HEK293 (cell line): Measurements from ENCODE around the gene SELENOO.
A peak's percentile ranks its signal among the peaks of the same experiment; 100 is the strongest.

Experiments used
- GLIS1 ChIP-seq: fragments of 450-650 bp; formaldehyde crosslinking; IDR thresholded peaks from 2 replicates; pipeline ENCODE4 v1.5.1; 2016; ENCODE audit warnings: missing biosample characterization, missing genetic modification characterization
- HOXC10 ChIP-seq: sonication (generic); formaldehyde crosslinking; IDR thresholded peaks from 2 replicates; pipeline ENCODE4 v1.8.1; 2023; ENCODE audit warnings: mild to moderate bottlenecking, missing genetic modification reagents
- HOXD13 ChIP-seq: sonication (generic); formaldehyde crosslinking; IDR thresholded peaks from 2 replicates; pipeline ENCODE4 v1.8.0; 2022; ENCODE audit warnings: missing genetic modification reagents, borderline replicate concordance
- MEIS1 ChIP-seq: sonication (generic); formaldehyde crosslinking; IDR thresholded peaks from 2 replicates; pipeline ENCODE4 v1.8.1; 2022; ENCODE audit warnings: missing genetic modification reagents, mild to moderate bottlenecking, borderline replicate concordance
- ZNF138 ChIP-seq: fragments of 450-650 bp; formaldehyde crosslinking; IDR thresholded peaks from 2 replicates; pipeline ENCODE4 v1.5.1; 2016; ENCODE audit warnings: missing biosample characterization, missing genetic modification characterization, borderline replicate concordance
- ZNF24 ChIP-seq: fragments of 450-650 bp; formaldehyde crosslinking; IDR thresholded peaks from 2 replicates; pipeline ENCODE4 v1.5.1; 2016; ENCODE audit warnings: missing biosample characterization, missing genetic modification characterization
- ZNF248 ChIP-seq: fragments of 450-650 bp; formaldehyde crosslinking; IDR thresholded peaks from 2 replicates; pipeline ENCODE4 v1.5.1; 2017; ENCODE audit warnings: missing biosample characterization, missing genetic modification characterization
- ZNF335 ChIP-seq: fragments of 450-650 bp; formaldehyde crosslinking; conservative IDR thresholded peaks from 2 replicates; pipeline ENCODE4 v1.5.1; 2016; ENCODE audit warnings: missing biosample characterization, missing genetic modification characterization
- ZNF354C ChIP-seq: fragments of 450-650 bp; formaldehyde crosslinking; IDR thresholded peaks from 2 replicates; pipeline ENCODE4 v1.5.1; 2016; ENCODE audit warnings: missing biosample characterization, missing genetic modification characterization, low read depth, borderline replicate concordance
- ZNF510 ChIP-seq: fragments of 450-650 bp; formaldehyde crosslinking; IDR thresholded peaks from 2 replicates; pipeline ENCODE4 v1.5.1; 2018; ENCODE audit warnings: mild to moderate bottlenecking, missing genetic modification characterization, missing biosample characterization; ENCODE audit not compliant: insufficient replicate concordance
- ZNF514 ChIP-seq: fragments of 450-650 bp; formaldehyde crosslinking; IDR thresholded peaks from 2 replicates; pipeline ENCODE4 v1.5.1; 2016; ENCODE audit warnings: missing biosample characterization, missing genetic modification characterization
- ZNF530 ChIP-seq: fragments of 450-650 bp; formaldehyde crosslinking; IDR thresholded peaks from 2 replicates; pipeline ENCODE4 v1.5.1; 2016; ENCODE audit warnings: low read depth, missing biosample characterization, missing genetic modification characterization
- ZNF571 ChIP-seq: fragments of 450-650 bp; formaldehyde crosslinking; IDR thresholded peaks from 2 replicates; pipeline ENCODE4 v1.5.0; 2017; ENCODE audit warnings: missing biosample characterization, missing genetic modification characterization
- ZNF585B ChIP-seq: fragments of 450-650 bp; formaldehyde crosslinking; IDR thresholded peaks from 2 replicates; pipeline ENCODE4 v1.5.1; 2016; ENCODE audit warnings: missing biosample characterization, missing genetic modification characterization
- ZNF830 ChIP-seq: fragments of 450-650 bp; IDR thresholded peaks from 2 replicates; pipeline ENCODE4 v1.5.0; 2018; ENCODE audit warnings: missing biosample characterization, missing genetic modification characterization, low read depth, mild to moderate bottlenecking, moderate library complexity
- ZNF837 ChIP-seq: fragments of 450-650 bp; formaldehyde crosslinking; IDR thresholded peaks from 2 replicates; pipeline ENCODE4 v1.5.1; 2016; ENCODE audit warnings: missing biosample characterization, missing genetic modification characterization
- ZSCAN16 ChIP-seq: fragments of 450-650 bp; formaldehyde crosslinking; IDR thresholded peaks from 2 replicates; pipeline ENCODE4 v1.5.1; 2016; ENCODE audit warnings: missing biosample characterization, missing genetic modification characterization
- TF ChIP-seq, protein P1 (sequence below): fragments of 450-650 bp; formaldehyde crosslinking; IDR thresholded peaks from 2 replicates; pipeline ENCODE4 v1.5.1; 2017; ENCODE audit warnings: missing biosample characterization, missing genetic modification characterization
- TF ChIP-seq, protein P2 (sequence below): fragments of 450-650 bp; formaldehyde crosslinking; IDR thresholded peaks from 2 replicates; pipeline ENCODE4 v1.5.1; 2016; ENCODE audit warnings: missing biosample characterization, missing genetic modification characterization
- TF ChIP-seq, protein P3 (sequence below): fragments of 450-650 bp; formaldehyde crosslinking; IDR thresholded peaks from 2 replicates; pipeline ENCODE4 v1.5.1; 2016; ENCODE audit warnings: missing biosample characterization, missing genetic modification characterization, borderline replicate concordance
- TF ChIP-seq, protein P4 (sequence below): fragments of 450-650 bp; formaldehyde crosslinking; IDR thresholded peaks from 2 replicates; pipeline ENCODE4 v1.5.1; 2016; ENCODE audit warnings: missing biosample characterization, missing genetic modification characterization, borderline replicate concordance
- TF ChIP-seq, protein P5 (sequence below): fragments of 450-650 bp; formaldehyde crosslinking; IDR thresholded peaks from 2 replicates; pipeline ENCODE4 v1.5.1; 2017; ENCODE audit warnings: missing biosample characterization, missing genetic modification characterization
- TF ChIP-seq, protein P6 (sequence below): fragments of 450-650 bp; formaldehyde crosslinking; IDR thresholded peaks from 2 replicates; pipeline ENCODE4 v1.5.1; 2017; ENCODE audit warnings: missing biosample characterization, missing genetic modification characterization

SELENOO gene

DNA sequence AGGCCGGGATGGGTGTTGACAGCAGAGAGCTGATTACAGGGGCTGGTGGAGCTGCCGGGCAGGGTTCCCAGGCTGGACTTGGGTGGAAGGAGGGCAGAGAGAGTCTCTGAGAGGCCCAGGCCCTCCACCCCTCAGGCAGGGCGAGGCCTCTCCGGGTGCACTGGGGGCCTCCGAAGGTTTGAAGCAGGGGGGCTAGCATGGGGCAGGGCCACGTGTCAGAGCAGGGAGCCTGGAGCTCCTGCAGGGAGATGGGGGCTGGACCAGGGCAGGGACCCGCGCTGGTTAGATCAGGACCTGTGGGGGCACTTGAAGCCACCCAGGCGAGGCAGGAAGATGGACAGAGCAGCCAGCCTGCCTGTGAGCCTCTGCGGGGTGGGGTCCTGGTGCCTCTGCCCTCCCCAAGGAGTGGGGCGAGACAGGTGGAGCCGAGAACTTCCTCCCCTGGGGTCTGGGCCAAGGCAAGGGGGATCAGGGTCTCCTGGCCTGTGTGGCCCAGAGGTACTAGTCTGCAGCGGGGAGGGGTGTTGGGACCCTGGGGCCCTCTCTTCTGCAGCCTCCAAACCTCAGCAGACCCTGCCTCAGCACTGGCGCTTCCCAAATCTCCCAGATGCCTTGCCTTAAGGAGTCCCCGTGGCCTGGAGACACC lies 29.4 kb upstream of the SELENOO start (continued):
- TF ChIP-seq ZNF510 (no peak), ZNF585B (no peak), HOXC10 (CRISPR knock-in tag) (no peak), ZSCAN16 (tag by site-specific recombination) (no peak), ZNF335 (tag by site-specific recombination) (no peak), ZNF24 (no peak), ZNF138 (no peak), ZNF248 (tag by site-specific recombination) (no peak), HOXD13 (CRISPR knock-in tag) (no peak), ZNF354C (tag by site-specific recombination) (no peak), ZNF514 (no peak), ZNF830 (tag by site-specific recombination) (no peak), MEIS1 (CRISPR knock-in tag) (no peak), GLIS1 (tag by site-specific recombination) (peak; percentile 47; the same call in 1 of the 2 replicates), ZNF837 (tag by site-specific recombination) (no peak), ZNF530 (no peak), ZNF571 (tag by site-specific recombination) (no peak)
- TF ChIP-seq, protein P1, sequence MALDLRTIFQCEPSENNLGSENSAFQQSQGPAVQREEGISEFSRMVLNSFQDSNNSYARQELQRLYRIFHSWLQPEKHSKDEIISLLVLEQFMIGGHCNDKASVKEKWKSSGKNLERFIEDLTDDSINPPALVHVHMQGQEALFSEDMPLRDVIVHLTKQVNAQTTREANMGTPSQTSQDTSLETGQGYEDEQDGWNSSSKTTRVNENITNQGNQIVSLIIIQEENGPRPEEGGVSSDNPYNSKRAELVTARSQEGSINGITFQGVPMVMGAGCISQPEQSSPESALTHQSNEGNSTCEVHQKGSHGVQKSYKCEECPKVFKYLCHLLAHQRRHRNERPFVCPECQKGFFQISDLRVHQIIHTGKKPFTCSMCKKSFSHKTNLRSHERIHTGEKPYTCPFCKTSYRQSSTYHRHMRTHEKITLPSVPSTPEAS = no peak
- TF ChIP-seq, protein P2, sequence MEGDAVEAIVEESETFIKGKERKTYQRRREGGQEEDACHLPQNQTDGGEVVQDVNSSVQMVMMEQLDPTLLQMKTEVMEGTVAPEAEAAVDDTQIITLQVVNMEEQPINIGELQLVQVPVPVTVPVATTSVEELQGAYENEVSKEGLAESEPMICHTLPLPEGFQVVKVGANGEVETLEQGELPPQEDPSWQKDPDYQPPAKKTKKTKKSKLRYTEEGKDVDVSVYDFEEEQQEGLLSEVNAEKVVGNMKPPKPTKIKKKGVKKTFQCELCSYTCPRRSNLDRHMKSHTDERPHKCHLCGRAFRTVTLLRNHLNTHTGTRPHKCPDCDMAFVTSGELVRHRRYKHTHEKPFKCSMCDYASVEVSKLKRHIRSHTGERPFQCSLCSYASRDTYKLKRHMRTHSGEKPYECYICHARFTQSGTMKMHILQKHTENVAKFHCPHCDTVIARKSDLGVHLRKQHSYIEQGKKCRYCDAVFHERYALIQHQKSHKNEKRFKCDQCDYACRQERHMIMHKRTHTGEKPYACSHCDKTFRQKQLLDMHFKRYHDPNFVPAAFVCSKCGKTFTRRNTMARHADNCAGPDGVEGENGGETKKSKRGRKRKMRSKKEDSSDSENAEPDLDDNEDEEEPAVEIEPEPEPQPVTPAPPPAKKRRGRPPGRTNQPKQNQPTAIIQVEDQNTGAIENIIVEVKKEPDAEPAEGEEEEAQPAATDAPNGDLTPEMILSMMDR (tag by site-specific recombination) = no peak
- TF ChIP-seq, protein P3, sequence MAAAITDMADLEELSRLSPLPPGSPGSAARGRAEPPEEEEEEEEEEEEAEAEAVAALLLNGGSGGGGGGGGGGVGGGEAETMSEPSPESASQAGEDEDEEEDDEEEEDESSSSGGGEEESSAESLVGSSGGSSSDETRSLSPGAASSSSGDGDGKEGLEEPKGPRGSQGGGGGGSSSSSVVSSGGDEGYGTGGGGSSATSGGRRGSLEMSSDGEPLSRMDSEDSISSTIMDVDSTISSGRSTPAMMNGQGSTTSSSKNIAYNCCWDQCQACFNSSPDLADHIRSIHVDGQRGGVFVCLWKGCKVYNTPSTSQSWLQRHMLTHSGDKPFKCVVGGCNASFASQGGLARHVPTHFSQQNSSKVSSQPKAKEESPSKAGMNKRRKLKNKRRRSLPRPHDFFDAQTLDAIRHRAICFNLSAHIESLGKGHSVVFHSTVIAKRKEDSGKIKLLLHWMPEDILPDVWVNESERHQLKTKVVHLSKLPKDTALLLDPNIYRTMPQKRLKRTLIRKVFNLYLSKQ (tag by site-specific recombination) = no peak
- TF ChIP-seq, protein P4, sequence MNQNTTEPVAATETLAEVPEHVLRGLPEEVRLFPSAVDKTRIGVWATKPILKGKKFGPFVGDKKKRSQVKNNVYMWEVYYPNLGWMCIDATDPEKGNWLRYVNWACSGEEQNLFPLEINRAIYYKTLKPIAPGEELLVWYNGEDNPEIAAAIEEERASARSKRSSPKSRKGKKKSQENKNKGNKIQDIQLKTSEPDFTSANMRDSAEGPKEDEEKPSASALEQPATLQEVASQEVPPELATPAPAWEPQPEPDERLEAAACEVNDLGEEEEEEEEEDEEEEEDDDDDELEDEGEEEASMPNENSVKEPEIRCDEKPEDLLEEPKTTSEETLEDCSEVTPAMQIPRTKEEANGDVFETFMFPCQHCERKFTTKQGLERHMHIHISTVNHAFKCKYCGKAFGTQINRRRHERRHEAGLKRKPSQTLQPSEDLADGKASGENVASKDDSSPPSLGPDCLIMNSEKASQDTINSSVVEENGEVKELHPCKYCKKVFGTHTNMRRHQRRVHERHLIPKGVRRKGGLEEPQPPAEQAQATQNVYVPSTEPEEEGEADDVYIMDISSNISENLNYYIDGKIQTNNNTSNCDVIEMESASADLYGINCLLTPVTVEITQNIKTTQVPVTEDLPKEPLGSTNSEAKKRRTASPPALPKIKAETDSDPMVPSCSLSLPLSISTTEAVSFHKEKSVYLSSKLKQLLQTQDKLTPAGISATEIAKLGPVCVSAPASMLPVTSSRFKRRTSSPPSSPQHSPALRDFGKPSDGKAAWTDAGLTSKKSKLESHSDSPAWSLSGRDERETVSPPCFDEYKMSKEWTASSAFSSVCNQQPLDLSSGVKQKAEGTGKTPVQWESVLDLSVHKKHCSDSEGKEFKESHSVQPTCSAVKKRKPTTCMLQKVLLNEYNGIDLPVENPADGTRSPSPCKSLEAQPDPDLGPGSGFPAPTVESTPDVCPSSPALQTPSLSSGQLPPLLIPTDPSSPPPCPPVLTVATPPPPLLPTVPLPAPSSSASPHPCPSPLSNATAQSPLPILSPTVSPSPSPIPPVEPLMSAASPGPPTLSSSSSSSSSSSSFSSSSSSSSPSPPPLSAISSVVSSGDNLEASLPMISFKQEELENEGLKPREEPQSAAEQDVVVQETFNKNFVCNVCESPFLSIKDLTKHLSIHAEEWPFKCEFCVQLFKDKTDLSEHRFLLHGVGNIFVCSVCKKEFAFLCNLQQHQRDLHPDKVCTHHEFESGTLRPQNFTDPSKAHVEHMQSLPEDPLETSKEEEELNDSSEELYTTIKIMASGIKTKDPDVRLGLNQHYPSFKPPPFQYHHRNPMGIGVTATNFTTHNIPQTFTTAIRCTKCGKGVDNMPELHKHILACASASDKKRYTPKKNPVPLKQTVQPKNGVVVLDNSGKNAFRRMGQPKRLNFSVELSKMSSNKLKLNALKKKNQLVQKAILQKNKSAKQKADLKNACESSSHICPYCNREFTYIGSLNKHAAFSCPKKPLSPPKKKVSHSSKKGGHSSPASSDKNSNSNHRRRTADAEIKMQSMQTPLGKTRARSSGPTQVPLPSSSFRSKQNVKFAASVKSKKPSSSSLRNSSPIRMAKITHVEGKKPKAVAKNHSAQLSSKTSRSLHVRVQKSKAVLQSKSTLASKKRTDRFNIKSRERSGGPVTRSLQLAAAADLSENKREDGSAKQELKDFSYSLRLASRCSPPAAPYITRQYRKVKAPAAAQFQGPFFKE = no peak
- TF ChIP-seq, protein P5, sequence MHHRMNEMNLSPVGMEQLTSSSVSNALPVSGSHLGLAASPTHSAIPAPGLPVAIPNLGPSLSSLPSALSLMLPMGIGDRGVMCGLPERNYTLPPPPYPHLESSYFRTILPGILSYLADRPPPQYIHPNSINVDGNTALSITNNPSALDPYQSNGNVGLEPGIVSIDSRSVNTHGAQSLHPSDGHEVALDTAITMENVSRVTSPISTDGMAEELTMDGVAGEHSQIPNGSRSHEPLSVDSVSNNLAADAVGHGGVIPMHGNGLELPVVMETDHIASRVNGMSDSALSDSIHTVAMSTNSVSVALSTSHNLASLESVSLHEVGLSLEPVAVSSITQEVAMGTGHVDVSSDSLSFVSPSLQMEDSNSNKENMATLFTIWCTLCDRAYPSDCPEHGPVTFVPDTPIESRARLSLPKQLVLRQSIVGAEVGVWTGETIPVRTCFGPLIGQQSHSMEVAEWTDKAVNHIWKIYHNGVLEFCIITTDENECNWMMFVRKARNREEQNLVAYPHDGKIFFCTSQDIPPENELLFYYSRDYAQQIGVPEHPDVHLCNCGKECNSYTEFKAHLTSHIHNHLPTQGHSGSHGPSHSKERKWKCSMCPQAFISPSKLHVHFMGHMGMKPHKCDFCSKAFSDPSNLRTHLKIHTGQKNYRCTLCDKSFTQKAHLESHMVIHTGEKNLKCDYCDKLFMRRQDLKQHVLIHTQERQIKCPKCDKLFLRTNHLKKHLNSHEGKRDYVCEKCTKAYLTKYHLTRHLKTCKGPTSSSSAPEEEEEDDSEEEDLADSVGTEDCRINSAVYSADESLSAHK = peak; percentile 34; the same call in 1 of the 2 replicates
- TF ChIP-seq, protein P6, sequence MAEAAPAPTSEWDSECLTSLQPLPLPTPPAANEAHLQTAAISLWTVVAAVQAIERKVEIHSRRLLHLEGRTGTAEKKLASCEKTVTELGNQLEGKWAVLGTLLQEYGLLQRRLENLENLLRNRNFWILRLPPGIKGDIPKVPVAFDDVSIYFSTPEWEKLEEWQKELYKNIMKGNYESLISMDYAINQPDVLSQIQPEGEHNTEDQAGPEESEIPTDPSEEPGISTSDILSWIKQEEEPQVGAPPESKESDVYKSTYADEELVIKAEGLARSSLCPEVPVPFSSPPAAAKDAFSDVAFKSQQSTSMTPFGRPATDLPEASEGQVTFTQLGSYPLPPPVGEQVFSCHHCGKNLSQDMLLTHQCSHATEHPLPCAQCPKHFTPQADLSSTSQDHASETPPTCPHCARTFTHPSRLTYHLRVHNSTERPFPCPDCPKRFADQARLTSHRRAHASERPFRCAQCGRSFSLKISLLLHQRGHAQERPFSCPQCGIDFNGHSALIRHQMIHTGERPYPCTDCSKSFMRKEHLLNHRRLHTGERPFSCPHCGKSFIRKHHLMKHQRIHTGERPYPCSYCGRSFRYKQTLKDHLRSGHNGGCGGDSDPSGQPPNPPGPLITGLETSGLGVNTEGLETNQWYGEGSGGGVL (tag by site-specific recombination) = no peak
